Skeletal muscle tissue (tissue), 4 donors: ENCODE measurements around the gene SRCIN1. TPM values are rescaled to one million over a fixed set of nuclear protein-coding genes. Genes with fewer than 3 reads are reported as not detected.

ENCODE experiments used
- H3K27ac ChIP-seq: one replicate; pipeline ENCODE4 v1.7.0; 2013; ENCODE audit warnings: mild to moderate bottlenecking, low read depth, low read length, inconsistent platforms
- H3K27me3 ChIP-seq, 3 donors: one replicate each; pipeline ENCODE4 v1.7.0; 2013; ENCODE audit warnings: low read length in 3 of 3; ENCODE audit not compliant: control insufficient read depth in 3 of 3, insufficient read depth in 3 of 3
- H3K36me3 ChIP-seq, 3 donors: one replicate each; pipeline ENCODE4 v1.7.0; 2013; ENCODE audit warnings: low read length in 3 of 3; ENCODE audit not compliant: control insufficient read depth in 3 of 3, insufficient read depth in 3 of 3
- H3K4me1 ChIP-seq, 3 donors: one replicate each; pipeline ENCODE4 v1.7.0; 2013; ENCODE audit warnings: low read length in 3 of 3, mild to moderate bottlenecking in 3 of 3; ENCODE audit not compliant: control insufficient read depth in 3 of 3, insufficient read depth in 3 of 3
- H3K4me3 ChIP-seq, 3 donors: one replicate each; pipeline ENCODE4 v1.7.0; 2013; ENCODE audit warnings: low read length in 3 of 3
- H3K9ac ChIP-seq, 3 donors: one replicate each; pipeline ENCODE4 v1.7.0; 2013; ENCODE audit warnings: low read length in 3 of 3, mild to moderate bottlenecking in 3 of 3, moderate library complexity in 2 of 3, low read depth in 1 of 3
- H3K9me3 ChIP-seq, 3 donors: one replicate each; pipeline ENCODE4 v1.7.0; 2013; ENCODE audit warnings: low read length in 3 of 3; ENCODE audit not compliant: control insufficient read depth in 3 of 3
- total RNA-seq: library from RNA; depleted of rRNA; stranded (reverse); fragments of >200 nt; gene quantifications from one replicate; pipeline ENCODE4 v1.2.3, GENCODE V29; 2014
- donor health status: Osteomylitis.

The SRCIN1 gene
- total RNA-seq, 1 donor from 2014 or later: 0.52 TPM

GRCh38 chr17:38600906-38601305 is 4.8 kb downstream of the SRCIN1 start:
- Histone ChIP-seq H3K4me1 (no peaks in the 10 kb centered on the region), H3K27me3 (peaks cover 49 to 75% (median 58%) of the 10 kb centered on the region in 3 donors), H3K9ac (no peak overlapping the region), H3K27ac (no peak overlapping the region), H3K9me3 (no peaks in the 10 kb centered on the region), H3K4me3 (no peak overlapping the region), H3K36me3 (no peaks in the 10 kb centered on the region)

DNA sequence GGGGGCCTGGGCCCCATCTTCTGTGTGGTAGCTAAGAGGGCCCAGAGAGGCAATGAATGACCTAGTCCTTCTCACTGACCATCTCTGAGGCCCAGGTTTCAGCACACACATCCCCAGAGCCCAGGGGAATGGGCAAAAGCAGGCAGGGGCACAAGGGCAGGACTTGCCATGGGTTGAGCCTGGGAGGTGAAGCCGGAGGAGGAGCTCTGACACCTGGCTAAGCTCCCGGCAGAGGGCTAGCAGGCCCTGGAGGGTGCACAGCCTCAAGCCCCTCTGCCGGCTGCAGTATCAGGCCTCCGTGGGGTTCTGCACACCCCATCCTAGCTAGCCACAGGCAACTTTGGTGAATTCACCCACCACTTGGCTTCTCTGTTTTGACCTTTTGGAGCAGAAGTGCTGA is 5.3 kb downstream of the SRCIN1 start:
- Histone ChIP-seq H3K9me3 (no peaks in the 10 kb centered on the region), H3K4me3 (no peak overlapping the region), H3K27me3 (peaks cover 54 to 80% (median 63%) of the 10 kb centered on the region in 3 donors), H3K36me3 (no peaks in the 10 kb centered on the region), H3K4me1 (no peaks in the 10 kb centered on the region), H3K9ac (no peak overlapping the region), H3K27ac (no peak overlapping the region)

DNA sequence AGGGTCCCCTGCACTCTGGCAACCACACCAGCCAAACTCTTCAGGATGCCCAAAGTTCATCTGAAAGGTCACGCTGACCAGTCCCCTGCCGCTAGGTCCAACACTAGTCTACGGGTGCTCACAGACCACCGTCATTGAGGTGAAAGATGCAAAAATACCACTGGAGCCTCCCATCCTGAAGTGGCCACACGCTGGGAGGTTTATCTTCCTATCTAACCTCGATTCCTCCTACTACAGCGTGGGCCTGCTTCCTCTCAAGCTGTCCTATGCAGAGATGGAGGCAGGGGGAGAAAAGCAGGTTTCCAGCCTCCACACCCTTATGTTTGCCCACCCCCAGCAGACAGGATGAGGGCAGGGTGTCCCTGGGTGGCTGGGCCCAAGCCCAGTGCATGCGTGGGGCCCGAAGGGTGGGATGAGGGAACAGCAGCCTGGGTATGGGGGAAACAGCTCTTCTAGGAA is 6.3 kb downstream of the SRCIN1 start:
- Histone ChIP-seq H3K4me1 (no peaks in the 10 kb centered on the region), H3K9ac (no peak overlapping the region), H3K27me3 (peaks cover 58 to 83% (median 65%) of the 10 kb centered on the region in 3 donors), H3K36me3 (no peaks in the 10 kb centered on the region), H3K4me3 (no peak overlapping the region), H3K27ac (no peak overlapping the region), H3K9me3 (no peaks in the 10 kb centered on the region)

DNA sequence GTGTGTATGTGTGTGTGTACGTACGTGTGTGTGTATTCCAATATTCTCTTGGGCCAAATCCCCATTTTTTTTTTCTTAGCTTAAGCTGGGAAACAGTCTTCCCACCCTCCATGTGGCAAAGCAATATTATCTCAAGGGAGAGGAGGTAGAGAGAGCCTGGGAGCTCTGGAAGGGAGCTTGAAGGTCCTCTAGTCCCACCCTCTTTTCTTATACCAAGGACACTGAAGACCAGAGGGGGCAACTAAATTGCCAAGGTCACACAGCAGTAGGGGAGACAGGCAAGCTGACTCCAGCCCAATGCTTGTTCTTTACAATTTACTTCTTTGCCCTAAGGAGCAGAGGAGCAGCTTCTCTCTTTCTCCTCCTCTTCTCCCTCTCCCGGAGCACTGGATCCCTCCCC is 6.8 kb downstream of the SRCIN1 start:
- H3K27me3 ChIP-seq: peaks cover 58 to 87% (median 65%) of the 10 kb centered on the region in 3 donors
- H3K36me3 ChIP-seq: no peaks in the 10 kb centered on the region
- no peak overlapping the region for H3K27ac ChIP-seq
- no peak overlapping the region for H3K9ac ChIP-seq
- H3K4me3 ChIP-seq: no peak overlapping the region
- H3K4me1 ChIP-seq: no peaks in the 10 kb centered on the region
- no peaks in the 10 kb centered on the region for H3K9me3 ChIP-seq

- no peaks in the 10 kb centered on the region for H3K9me3 ChIP-seq
- no peak overlapping the region for H3K27ac ChIP-seq
- no peak overlapping the region for H3K9ac ChIP-seq
- H3K36me3 ChIP-seq: no peaks in the 10 kb centered on the region
- no peaks in the 10 kb centered on the region for H3K4me1 ChIP-seq
- H3K4me3 ChIP-seq: no peak overlapping the region
- peaks cover 58 to 87% (median 65%) of the 10 kb centered on the region in 3 donors for H3K27me3 ChIP-seq
These were observed 7.2 kb downstream of the SRCIN1 start for GRCh38 chr17:38598536-38598935.

- Histone ChIP-seq H3K4me3 (no peak overlapping the region), H3K27me3 (peaks cover 65 to 88% (median 68%) of the 10 kb centered on the region in 3 donors), H3K36me3 (no peaks in the 10 kb centered on the region), H3K27ac (no peak overlapping the region), H3K9me3 (no peaks in the 10 kb centered on the region), H3K4me1 (peaks cover 0 to under 1% (median 0%) of the 10 kb centered on the region in 3 donors), H3K9ac (no peak overlapping the region)
These were observed 8.4 kb downstream of the SRCIN1 start for GRCh38 chr17:38597375-38597774.

- Histone ChIP-seq H3K9ac (no peak overlapping the region), H3K27me3 (peaks cover 63 to 86% (median 67%) of the 10 kb centered on the region in 3 donors), H3K36me3 (no peaks in the 10 kb centered on the region)
These were observed 9.1 kb downstream of the SRCIN1 start for GRCh38 chr17:38596651-38597050.

DNA sequence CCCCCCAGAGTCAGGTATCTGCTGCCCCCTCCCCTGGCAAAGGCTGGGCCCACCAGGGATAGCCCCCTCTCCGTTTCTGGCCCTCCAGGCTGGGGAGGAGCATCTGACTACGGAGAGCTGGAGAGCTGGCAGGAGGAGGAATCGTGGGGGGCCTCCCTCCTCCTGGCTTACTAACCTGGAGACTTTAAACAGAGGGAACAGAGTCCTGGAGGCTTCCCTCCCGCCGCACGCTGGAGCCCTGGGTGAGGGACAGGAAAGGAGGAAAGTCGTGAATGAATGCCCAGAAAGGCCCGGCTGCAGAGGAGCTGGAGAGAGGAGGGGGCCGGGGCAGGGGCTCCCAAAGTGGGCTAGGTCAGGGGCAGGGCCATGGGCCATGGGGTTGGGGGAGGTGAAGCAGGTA is 9.9 kb downstream of the SRCIN1 start:
- no peak overlapping the region for H3K27ac ChIP-seq
- H3K4me3 ChIP-seq: no peak overlapping the region
- peaks cover 0 to 14% (median 2%) of the 10 kb centered on the region in 3 donors for H3K4me1 ChIP-seq
- no peaks in the 10 kb centered on the region for H3K9me3 ChIP-seq
- H3K9ac ChIP-seq: no peak overlapping the region
- H3K27me3 ChIP-seq: peaks cover 60 to 78% (median 71%) of the 10 kb centered on the region in 3 donors
- no peaks in the 10 kb centered on the region for H3K36me3 ChIP-seq

More at GRCh38 chr17:38596651-38597050, 9.1 kb downstream of the SRCIN1 start:
- no peak overlapping the region for H3K4me3 ChIP-seq
- H3K27ac ChIP-seq: no peak overlapping the region
- peaks cover 0 to 7% (median 0%) of the 10 kb centered on the region in 3 donors for H3K4me1 ChIP-seq
- H3K9me3 ChIP-seq: no peaks in the 10 kb centered on the region

DNA sequence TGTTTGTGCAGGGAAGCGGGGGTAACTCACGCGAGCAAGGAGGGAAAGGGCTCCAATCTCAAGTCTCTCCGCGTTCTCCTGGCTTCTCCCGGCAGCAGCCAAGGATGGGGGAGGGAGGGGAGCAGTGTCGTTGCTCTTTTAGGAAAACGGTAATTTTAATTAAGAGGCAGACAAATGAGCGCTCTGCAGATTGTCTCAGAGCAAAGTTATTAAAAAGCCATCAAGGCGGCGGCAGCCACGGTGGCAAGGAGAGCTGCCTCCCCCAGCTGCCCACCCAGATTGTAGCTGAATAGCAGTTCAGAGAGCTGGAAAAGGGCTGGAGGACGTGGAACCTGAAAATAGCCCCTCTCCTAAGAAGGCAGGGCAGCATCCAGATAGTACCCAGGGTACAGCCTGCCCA is 11.6 kb downstream of the SRCIN1 start:
- H3K4me1 ChIP-seq: peaks cover 0 to 14% (median 2%) of the 10 kb centered on the region in 3 donors
- no peaks in the 10 kb centered on the region for H3K9me3 ChIP-seq
- H3K27me3 ChIP-seq: peaks cover 62 to 77% (median 70%) of the 10 kb centered on the region in 3 donors

DNA sequence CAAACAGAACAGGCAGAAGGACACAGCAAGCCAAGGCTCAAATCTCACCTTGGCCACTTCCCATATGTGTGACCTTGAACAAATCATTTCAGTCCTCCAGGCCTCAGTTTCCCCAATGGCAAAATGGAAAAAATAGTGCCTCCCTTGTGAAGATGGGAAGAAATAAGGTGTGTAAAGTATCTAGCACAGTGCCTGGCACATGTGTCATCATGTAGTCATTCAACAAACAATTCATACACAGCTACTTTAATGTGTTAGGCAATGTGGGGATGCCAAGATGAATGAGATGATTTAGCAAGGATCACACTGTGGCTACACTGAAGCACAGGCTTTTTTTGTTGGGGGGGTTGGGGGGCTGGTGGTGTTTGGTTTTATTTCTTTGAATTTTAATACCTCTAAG is 13.3 kb downstream of the SRCIN1 start:
- H3K4me1 ChIP-seq: peaks cover 0 to 14% (median 2%) of the 10 kb centered on the region in 3 donors
- no peaks in the 10 kb centered on the region for H3K9me3 ChIP-seq
- peaks cover 56 to 82% (median 71%) of the 10 kb centered on the region in 3 donors for H3K27me3 ChIP-seq
- no peak overlapping the region for H3K4me3 ChIP-seq
- no peak overlapping the region for H3K27ac ChIP-seq
- H3K9ac ChIP-seq: no peak overlapping the region
- H3K36me3 ChIP-seq: no peaks in the 10 kb centered on the region

More for the DNA sequence above, 11.6 kb downstream of the SRCIN1 start:
- H3K4me3 ChIP-seq: no peak overlapping the region
- H3K27ac ChIP-seq: no peak overlapping the region
- no peak overlapping the region for H3K9ac ChIP-seq
- H3K36me3 ChIP-seq: no peaks in the 10 kb centered on the region
